ENCODE measurements around the gene GNA12. TPM values are rescaled to one million over a fixed set of nuclear protein-coding genes. Genes with fewer than 3 reads are reported as not detected.
A peak's percentile ranks its signal among the peaks of the same experiment; 100 is the strongest.

The GNA12 gene
- total and polyA plus RNA-seq, 12 donors, result 8.2 to 65.1 (median 42.9) TPM

GRCh38 chr7:2832461-2832860, 11.6 kb downstream of the GNA12 start:
- intact Hi-C loops (cut with DNase I), result loop anchor here in 1 of 2 donors (10.0 kb wide), 1 partner anchor 78 kb away; no protein-coding TSS in a partner anchor
- WGBS, 4 donors, result 92 to 99% (median 97%) methylated on average over 9 to 12 of the region's 12 CpGs

DNA sequence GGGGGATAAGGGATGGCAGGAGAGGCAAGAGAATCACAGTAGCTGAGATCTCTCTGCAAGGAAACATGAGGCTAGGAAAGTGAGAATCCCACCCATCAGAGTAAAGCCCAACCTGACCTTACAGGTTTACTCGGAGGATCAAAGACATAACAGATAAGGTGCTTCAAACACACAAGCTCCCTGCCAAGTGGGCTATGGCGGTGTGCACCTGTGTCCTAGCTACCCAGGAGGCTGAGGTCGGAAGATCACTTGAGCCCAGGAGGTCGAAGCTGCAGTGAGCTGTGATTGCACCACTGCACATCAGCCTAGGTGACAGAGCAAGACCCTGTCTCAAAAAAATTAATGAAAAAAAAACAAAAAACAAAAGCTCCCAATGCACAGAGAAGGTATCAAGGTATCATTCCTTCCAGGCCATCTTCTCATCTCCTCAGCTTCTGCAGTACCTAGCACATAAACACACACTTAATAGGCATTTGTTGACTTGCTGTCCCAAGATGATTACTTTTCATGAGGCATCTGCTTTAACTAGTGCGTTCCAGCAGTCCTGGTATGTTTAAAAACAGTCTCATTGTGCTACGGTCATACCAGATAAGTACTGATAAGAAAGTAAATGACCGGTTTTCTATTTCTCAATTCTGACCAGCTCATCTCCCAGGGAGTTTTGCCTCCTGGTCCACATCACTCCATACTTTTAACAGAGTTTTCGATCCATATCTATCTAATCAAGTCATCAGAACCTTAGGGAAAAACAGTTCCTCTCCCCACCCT, 13.3 kb downstream of the GNA12 start:
- no peak overlapping the region for H3K27ac ChIP-seq
- peaks cover 0 to 8% of the 10 kb centered on the region in 2 donors for H3K4me1 ChIP-seq (replicated peaks in 1 of 2)
- no peak overlapping the region for H3K4me3 ChIP-seq
- no peaks in the 10 kb centered on the region for H3K36me3 ChIP-seq (replicated peaks in 1 of 2)
- H3K9me3 ChIP-seq (replicated peaks in 1 of 3), result no peaks in the 10 kb centered on the region
- TF ChIP-seq POLR2A (IDR thresholded peaks at IDR 0.05), result no peak
- TF ChIP-seq CTCF (IDR thresholded peaks at IDR 0.05), result no peak
- DNase-seq, result peak in 1 of 7 donors; percentile 41
- intact Hi-C loops (cut with DNase I), result loop anchor here in 1 of 2 donors (10.0 kb wide), 1 partner anchor 76 kb away; no protein-coding TSS in a partner anchor
- H3K27me3 ChIP-seq, result no peaks in the 10 kb centered on the region
- WGBS, 4 donors, result 63 to 76% (median 67%) methylated on average over 8 of the region's 8 CpGs

More at GRCh38 chr7:2832461-2832860, 11.6 kb downstream of the GNA12 start:
- Histone ChIP-seq H3K9me3 (replicated peaks in 1 of 3) (no peaks in the 10 kb centered on the region), H3K27ac (no peak overlapping the region), H3K27me3 (no peaks in the 10 kb centered on the region), H3K4me3 (no peak overlapping the region), H3K36me3 (replicated peaks in 1 of 2) (no peaks in the 10 kb centered on the region), H3K4me1 (replicated peaks in 1 of 2) (peaks cover 0 to 17% of the 10 kb centered on the region in 2 donors)
- no peak for DNase-seq
- TF ChIP-seq POLR2A (IDR thresholded peaks at IDR 0.05) (no peak), CTCF (IDR thresholded peaks at IDR 0.05) (no peak)

DNA sequence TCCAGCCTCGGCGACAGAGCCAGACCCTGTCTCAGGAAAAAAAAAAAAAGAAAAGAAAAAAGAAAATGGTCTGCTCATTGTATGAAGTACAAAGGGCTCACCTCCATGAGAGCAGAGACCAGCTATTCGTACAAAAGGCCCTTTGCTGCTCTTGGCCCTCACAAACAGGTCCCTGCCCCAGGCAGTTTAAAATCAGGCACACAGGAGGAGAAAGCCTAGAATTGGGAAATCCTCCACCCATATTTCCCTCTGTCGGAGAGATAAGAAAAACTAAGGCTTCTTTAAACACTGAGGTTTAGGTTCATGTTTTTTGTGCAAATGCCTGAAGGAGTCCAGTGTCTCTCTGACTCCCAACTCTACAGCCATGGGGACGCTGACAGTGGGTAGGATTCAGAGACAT, 15.1 kb downstream of the GNA12 start:
- peaks cover 0 to 21% of the 10 kb centered on the region in 2 donors for H3K4me1 ChIP-seq (replicated peaks in 1 of 2)
- intact Hi-C loops (cut with DNase I), result no loop called here
- WGBS, 4 donors, result 85 to 89% (median 85%) methylated on average over 5 of the region's 5 CpGs
- peak in 1 of 7 donors; percentile 17 for DNase-seq
- no peak overlapping the region for H3K4me3 ChIP-seq
- H3K9me3 ChIP-seq (replicated peaks in 1 of 3), result no peaks in the 10 kb centered on the region
- H3K27me3 ChIP-seq, result no peaks in the 10 kb centered on the region
- H3K36me3 ChIP-seq (replicated peaks in 1 of 2), result no peaks in the 10 kb centered on the region
- no peak overlapping the region for H3K27ac ChIP-seq
- no peak for TF ChIP-seq POLR2A (IDR thresholded peaks at IDR 0.05)
- no peak for TF ChIP-seq CTCF (IDR thresholded peaks at IDR 0.05)

- intact Hi-C loops (cut with DNase I), result no loop called here
- Histone ChIP-seq H3K4me1 (replicated peaks in 1 of 2) (peaks cover 8 to 41% of the 10 kb centered on the region in 2 donors), H3K4me3 (no peak overlapping the region), H3K27ac (no peak overlapping the region), H3K9me3 (replicated peaks in 1 of 3) (no peaks in the 10 kb centered on the region), H3K27me3 (no peaks in the 10 kb centered on the region), H3K36me3 (replicated peaks in 1 of 2) (no peaks in the 10 kb centered on the region)
- 77 to 89% (median 87%) methylated on average over 2 of the region's 2 CpGs for WGBS, 4 donors
- peak in 1 of 7 donors; percentile 14 for DNase-seq
- TF ChIP-seq CTCF (IDR thresholded peaks at IDR 0.05) (no peak), POLR2A (IDR thresholded peaks at IDR 0.05) (no peak)
These were observed 17.3 kb downstream of the GNA12 start for GRCh38 chr7:2826771-2827170.

Measured in adrenal gland (tissue), 12 donors.